GM10248 (cell line): ENCODE data around the gene AKAP7.

ENCODE experiments used
- CTCF ChIA-PET: fragments of 300-600 bp; sonication (Branson Sonifier 250); formaldehyde crosslinking; extraction: SDS; loops from one replicate; lab custom pipeline; 2021; ENCODE audit warnings: antibody characterized with exemption; lab: Yijun Ruan, JAX
- POLR2A ChIA-PET: fragments of 350-650 bp; sonication (Branson Sonifier 250); formaldehyde crosslinking; extraction: SDS; loops from one replicate; lab custom pipeline; 2020; ENCODE audit warnings: antibody characterized with exemption; lab: Yijun Ruan, JAX
- DNase-seq: peaks from one replicate; pipeline ENCODE4 v3.0.0; 2012; ENCODE audit errors: extremely low spot score
- CTCF ChIP-seq: IDR thresholded peaks from 2 replicates; pipeline ENCODE4 v1.5.1; 2012; ENCODE audit warnings: mild to moderate bottlenecking, low read depth; ENCODE audit errors: extremely low read depth, missing control alignments, control extremely low read depth

AKAP7 gene

GRCh38 chr6:131283466-131284175 is 148.4 kb downstream of the AKAP7 start:
- no peak for TF ChIP-seq CTCF
- ChIA-PET CTCF (interaction anchor here (1.6 kb wide), 1 partner anchor 9 kb away, joined by 4 read pairs; no protein-coding TSS in a partner anchor), POLR2A (no interaction called here)
- DNase-seq: no peak

- no peak for DNase-seq
- TF ChIP-seq CTCF: no peak
- ChIA-PET POLR2A (no interaction called here), CTCF (no interaction called here)
Observed at GRCh38 chr6:131285548-131285947, 150.3 kb downstream of the AKAP7 start.

- no peak for DNase-seq
- no peak for TF ChIP-seq CTCF
- ChIA-PET CTCF (no interaction called here), POLR2A (no interaction called here)
Observed at GRCh38 chr6:131286469-131287040, 151.3 kb downstream of the AKAP7 start.

GRCh38 chr6:131288214-131288613 is 152.9 kb downstream of the AKAP7 start:
- ChIA-PET CTCF (no interaction called here), POLR2A (no interaction called here)
- TF ChIP-seq CTCF: no peak
- no peak for DNase-seq

- ChIA-PET CTCF (no interaction called here), POLR2A (no interaction called here)
- no peak for TF ChIP-seq CTCF
- no peak for DNase-seq
Observed at GRCh38 chr6:131290955-131291354, 155.7 kb downstream of the AKAP7 start.

- no peak for DNase-seq
- CTCF ChIA-PET: interaction anchor here (1.2 kb wide), 2 partner anchors 9 to 38 kb away, joined by 3 to 4 read pairs; no protein-coding TSS in a partner anchor
- TF ChIP-seq CTCF: no peak
- POLR2A ChIA-PET: no interaction called here
Observed at GRCh38 chr6:131292145-131292938, 157.1 kb downstream of the AKAP7 start.
